GM12865 (cell line): Measurements from ENCODE around the gene UBASH3A.

Experiments
- DNase-seq: peaks from one replicate; pipeline ENCODE4 v3.0.0; 2010; ENCODE audit warnings: low read depth
- H3K4me3 ChIP-seq: 2 replicates; pipeline ENCODE4 v1.5.1; 2011; ENCODE audit warnings: mild to moderate bottlenecking, low read depth, low read length, control low read depth
- CTCF ChIP-seq: IDR thresholded peaks from 2 replicates; pipeline ENCODE4 v1.5.1; 2011; ENCODE audit warnings: low read length, control low read depth, low read depth, inconsistent platforms; ENCODE audit not compliant: insufficient read depth; ENCODE audit errors: missing control alignments

The UBASH3A gene

GRCh38 chr21:42374457-42374856 lies 29.2 kb upstream of the UBASH3A start:
- H3K4me3 ChIP-seq: no peak overlapping the region
- no peak for TF ChIP-seq CTCF
- no peak for DNase-seq

- no peak overlapping the region for H3K4me3 ChIP-seq
- TF ChIP-seq CTCF: no peak
- no peak for DNase-seq
Measured at GRCh38 chr21:42374864-42375499, 28.7 kb upstream of the UBASH3A start.

- no peak for TF ChIP-seq CTCF
- no peak overlapping the region for H3K4me3 ChIP-seq
- DNase-seq: no peak
Measured at GRCh38 chr21:42375506-42375905, 28.2 kb upstream of the UBASH3A start.

GRCh38 chr21:42375966-42376337 lies 27.8 kb upstream of the UBASH3A start:
- no peak for TF ChIP-seq CTCF
- H3K4me3 ChIP-seq: no peak overlapping the region
- no peak for DNase-seq

GRCh38 chr21:42376338-42376982 lies 27.2 kb upstream of the UBASH3A start:
- DNase-seq: no peak
- H3K4me3 ChIP-seq: no peak overlapping the region
- peak; percentile 6 for TF ChIP-seq CTCF

- no peak for TF ChIP-seq CTCF
- H3K4me3 ChIP-seq: no peak overlapping the region
- no peak for DNase-seq
Measured at GRCh38 chr21:42377211-42377950, 26.3 kb upstream of the UBASH3A start.

- no peak for DNase-seq
- no peak for TF ChIP-seq CTCF
- H3K4me3 ChIP-seq: no peak overlapping the region
Measured at GRCh38 chr21:42377951-42378340, 25.8 kb upstream of the UBASH3A start.
